Choroid plexus epithelial cell (primary cell): Measurements from ENCODE around the gene FOSL1.
A peak's percentile ranks its signal among the peaks of the same experiment; 100 is the strongest.

Experiments
- DNase-seq: peaks from one replicate; pipeline ENCODE4 v3.0.0-alpha.2; 2010; ENCODE audit warnings: low read depth
- H3K4me3 ChIP-seq: 2 replicates; pipeline ENCODE4 v1.5.1; 2011; ENCODE audit warnings: low read depth, mild to moderate bottlenecking, control low read depth, low read length, moderate library complexity
- TF ChIP-seq, protein P1 (sequence below): conservative IDR thresholded peaks from 2 replicates; pipeline ENCODE4 v1.5.1; 2011; ENCODE audit warnings: low read depth, mild to moderate bottlenecking, control low read depth, inconsistent platforms, low read length, moderate library complexity

Gene FOSL1

DNA sequence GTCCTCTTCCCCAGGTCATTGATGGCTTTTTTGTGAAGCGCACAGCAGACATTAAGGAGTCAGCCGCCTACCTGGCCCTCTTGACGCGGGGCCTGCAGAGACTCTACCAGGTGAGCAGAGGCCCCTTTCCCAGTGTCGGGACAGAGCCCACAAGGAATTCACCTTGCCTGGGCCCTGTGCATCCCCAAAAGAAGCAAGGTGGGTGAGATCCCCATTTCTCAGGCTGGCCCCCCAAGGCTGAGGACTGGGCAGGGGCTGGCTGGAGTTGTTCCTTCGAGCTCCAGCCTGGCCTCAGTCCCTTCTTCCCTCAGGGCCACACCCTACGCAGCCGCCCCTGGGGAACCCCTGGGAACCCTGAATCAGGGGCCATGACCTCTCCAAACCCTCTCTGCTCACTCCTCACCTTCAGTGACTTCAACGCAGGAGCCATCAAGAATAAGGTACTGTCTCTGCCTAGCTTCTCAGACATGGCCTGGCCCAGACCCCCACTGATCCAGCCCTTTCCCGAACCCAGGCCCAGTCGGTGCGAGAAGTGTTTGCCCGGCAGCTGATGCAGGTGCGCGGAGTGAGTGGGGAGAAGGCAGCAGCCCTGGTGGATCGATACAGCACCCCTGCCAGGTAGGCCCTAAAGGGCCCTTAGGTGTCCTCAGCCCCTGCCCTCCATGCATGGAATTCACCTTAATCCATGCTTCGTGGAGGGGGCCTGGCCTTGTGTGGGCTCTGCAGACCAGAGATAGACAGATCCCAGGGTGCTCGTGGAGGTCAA, 35.3 kb downstream of the FOSL1 start:
- no peak overlapping the region for H3K4me3 ChIP-seq
- TF ChIP-seq, protein P1, sequence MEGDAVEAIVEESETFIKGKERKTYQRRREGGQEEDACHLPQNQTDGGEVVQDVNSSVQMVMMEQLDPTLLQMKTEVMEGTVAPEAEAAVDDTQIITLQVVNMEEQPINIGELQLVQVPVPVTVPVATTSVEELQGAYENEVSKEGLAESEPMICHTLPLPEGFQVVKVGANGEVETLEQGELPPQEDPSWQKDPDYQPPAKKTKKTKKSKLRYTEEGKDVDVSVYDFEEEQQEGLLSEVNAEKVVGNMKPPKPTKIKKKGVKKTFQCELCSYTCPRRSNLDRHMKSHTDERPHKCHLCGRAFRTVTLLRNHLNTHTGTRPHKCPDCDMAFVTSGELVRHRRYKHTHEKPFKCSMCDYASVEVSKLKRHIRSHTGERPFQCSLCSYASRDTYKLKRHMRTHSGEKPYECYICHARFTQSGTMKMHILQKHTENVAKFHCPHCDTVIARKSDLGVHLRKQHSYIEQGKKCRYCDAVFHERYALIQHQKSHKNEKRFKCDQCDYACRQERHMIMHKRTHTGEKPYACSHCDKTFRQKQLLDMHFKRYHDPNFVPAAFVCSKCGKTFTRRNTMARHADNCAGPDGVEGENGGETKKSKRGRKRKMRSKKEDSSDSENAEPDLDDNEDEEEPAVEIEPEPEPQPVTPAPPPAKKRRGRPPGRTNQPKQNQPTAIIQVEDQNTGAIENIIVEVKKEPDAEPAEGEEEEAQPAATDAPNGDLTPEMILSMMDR: no peak
- no peak for DNase-seq

DNA sequence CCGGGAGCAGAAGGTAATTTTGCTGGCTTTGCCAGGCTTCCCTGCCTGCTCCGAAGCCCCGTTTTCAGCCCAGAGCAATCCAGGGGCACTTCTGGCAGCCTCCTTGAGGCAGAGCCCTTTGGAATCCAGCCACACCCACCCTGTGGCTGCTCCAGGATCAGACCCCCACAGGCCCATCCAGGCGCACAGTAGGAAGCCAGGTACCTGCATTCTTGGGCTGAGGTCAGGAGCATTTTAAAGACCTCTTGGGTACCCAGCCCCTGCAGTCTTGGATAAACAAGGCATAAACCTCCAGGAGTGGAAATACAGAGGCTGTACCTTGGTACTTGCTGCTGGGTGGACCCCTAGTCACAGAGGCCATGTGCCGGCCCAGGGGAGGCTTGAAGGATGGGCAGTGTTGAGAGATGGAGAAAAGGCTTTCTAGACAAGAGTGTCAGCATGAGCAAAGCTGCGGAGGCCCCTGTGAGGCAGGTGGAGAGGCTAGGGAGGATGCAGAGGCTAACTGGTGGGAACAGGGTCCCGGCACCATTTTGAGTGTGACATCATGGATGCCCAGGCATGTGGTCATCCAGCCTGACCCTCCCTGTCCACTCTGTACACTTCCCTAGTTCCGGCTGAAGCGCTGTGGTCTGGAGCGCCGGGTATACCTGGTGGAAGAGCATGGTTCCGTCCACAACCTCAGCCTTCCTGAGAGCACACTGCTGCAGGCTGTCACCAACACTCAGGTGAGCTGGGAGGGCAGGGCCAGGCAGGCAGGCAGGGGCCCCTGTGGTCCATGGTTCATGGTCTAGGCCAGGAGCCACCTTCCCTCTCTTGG, 36.1 kb downstream of the FOSL1 start:
- peak; percentile 4 for DNase-seq
- H3K4me3 ChIP-seq: no peak overlapping the region

DNA sequence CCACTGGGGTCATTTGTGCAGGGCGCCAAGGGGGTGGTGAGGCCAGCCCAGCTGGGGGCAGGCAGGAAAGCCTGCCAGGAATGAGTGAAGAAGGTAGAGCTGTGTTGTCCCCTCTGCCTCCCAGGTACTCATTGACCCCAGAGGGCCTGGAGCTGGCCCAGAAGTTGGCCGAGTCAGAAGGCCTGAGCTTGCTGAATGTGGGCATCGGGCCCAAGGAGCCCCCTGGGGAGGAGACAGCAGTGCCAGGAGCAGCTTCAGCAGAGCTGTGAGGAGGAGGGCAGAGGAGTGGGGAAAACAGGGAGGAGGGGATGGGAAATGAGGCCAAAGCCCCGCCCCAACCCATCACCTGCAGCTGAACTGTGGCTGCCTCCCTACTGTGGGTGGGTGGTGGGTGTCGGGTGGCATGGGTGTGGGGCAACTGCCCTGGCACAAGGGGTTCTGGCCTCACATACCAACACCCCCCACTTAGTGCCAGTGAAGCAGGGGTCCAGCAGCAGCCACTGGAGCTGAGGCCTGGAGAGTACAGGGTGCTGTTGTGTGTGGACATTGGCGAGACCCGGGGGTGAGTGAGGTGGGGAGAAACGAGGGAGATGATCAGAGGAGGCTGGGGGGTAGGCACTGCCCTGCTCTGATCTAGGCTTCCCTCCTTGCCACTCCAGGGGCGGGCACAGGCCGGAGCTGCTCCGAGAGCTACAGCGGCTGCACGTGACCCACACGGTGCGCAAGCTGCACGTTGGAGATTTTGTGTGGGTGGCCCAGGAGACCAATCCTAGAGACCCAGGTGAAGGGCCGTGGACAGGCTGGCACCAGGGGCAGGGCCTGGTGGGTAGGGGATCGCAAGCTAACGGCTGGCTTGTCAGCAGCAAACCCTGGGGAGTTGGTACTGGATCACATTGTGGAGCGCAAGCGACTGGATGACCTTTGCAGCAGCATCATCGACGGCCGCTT, 37.0 kb downstream of the FOSL1 start:
- H3K4me3 ChIP-seq: no peak overlapping the region
- DNase-seq: peak; percentile 19
- TF ChIP-seq, protein P1: no peak

More for the DNA sequence above, 36.1 kb downstream of the FOSL1 start:
- TF ChIP-seq, protein P1: no peak

DNA sequence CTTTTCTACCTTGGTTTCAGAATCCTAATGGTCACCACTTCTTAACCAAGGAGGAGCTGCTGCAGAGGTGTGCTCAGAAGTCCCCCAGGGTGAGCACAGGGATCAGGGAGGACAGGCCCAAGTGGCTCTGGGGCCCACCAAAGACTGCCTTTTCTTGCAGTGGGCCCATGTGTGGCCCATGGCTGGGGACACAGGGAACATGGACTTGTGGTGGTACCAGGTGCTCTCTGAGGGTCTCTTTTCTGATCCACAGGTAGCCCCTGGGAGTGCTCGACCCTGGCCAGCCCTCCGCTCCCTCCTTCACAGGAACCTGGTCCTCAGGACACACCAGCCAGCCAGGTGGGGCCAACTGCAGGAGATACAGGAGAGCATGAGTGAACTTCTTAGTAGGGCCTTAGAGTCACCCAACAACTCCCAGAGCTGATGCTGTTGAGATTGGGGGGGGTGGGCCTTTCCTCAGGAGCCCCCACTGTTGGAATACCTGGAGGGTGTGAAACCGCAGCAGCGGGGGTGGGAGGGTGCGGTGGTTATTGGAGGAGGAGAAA, 37.9 kb downstream of the FOSL1 start:
- peak overlapping the region; percentile 95 for H3K4me3 ChIP-seq
- TF ChIP-seq, protein P1: no peak

DNA sequence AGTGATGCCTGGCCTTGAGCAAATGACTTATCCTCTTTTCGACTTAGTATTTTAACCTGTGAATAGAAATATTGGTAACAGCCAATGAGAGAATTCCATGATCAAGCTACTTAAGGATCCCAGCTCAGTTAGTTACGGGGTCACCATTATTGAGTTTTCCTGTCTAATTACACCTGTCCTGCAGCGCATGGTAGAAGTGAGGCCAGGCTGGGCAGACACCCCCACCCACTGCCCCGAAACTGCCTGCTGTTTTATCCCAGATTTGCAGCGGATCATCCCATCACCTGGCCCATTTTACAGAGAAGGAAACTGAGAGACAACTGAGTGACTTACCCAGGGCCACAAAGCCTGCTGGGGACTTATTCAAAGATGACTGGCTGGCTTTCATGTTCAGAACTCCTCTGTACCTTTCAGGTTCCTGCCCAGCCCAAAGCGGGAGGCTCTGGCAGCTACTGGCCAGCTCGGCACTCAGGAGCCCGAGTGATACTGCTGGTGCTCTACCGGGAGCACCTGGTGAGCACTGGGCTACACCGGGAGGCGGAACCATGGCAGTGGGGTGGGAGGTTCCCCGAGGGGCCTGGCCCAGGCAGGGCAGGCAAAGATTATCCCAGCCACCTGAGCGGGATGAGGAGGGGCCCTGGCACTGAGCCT, 38.5 kb downstream of the FOSL1 start:
- TF ChIP-seq, protein P1: no peak
- H3K4me3 ChIP-seq: peak overlapping the region; percentile 95

More for the DNA sequence above, 37.9 kb downstream of the FOSL1 start:
- no peak for DNase-seq

DNA sequence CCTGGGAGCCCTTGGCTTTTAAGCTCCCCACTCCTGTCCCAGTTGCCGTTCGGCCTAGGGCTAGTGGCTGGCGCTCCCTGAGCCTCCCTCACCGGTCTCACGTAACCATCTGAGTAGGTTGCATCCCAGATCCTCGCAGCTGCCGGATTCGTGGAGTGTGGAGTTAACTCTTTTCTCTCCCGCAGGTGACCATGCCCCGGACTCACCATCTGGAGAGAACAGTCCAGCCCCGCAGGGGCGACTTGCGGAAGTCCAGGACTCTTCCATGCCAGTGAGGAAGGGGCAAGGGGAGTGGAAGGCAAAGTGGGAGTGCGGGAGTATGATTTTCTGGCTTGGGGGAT, 39.1 kb downstream of the FOSL1 start:
- H3K4me3 ChIP-seq: peak overlapping the region; percentile 95
- TF ChIP-seq, protein P1: no peak
- peak; percentile 40 for DNase-seq

More for the DNA sequence above, 38.5 kb downstream of the FOSL1 start:
- DNase-seq: no peak
